Activated CD4-positive, alpha-beta memory T cell treated with anti-CD3 and anti-CD28 coated beads for 36 hours (primary cell): ENCODE data around the gene IL1F10. TPM values are rescaled to one million over a fixed set of nuclear protein-coding genes. Genes with fewer than 3 reads are reported as not detected.

ENCODE experiments used
- CTCF ChIA-PET: fragments of 350-600 bp; sonication (Branson Sonifier 250); formaldehyde crosslinking; loops from one replicate; lab custom pipeline; 2021; ENCODE audit warnings: antibody characterized with exemption, inconsistent platforms; lab: Charles Lee
- POLR2A ChIA-PET: fragments of 350-600 bp; sonication (Branson Sonifier 250); formaldehyde crosslinking; loops from one replicate; lab custom pipeline; 2021; ENCODE audit warnings: antibody characterized with exemption; lab: Charles Lee
- DNase-seq: peaks from one replicate; pipeline ENCODE4 v3.0.0-alpha.2; 2020
- H3K27ac Mint-ChIP-seq: one replicate; pipeline ENCODE4 v1.8.0; 2021; ENCODE audit warnings: mixed read lengths
- H3K27me3 Mint-ChIP-seq: one replicate; pipeline ENCODE4 v1.8.0; 2021; ENCODE audit warnings: mixed read lengths
- H3K36me3 Mint-ChIP-seq: one replicate; pipeline ENCODE4 v1.8.0; 2021; ENCODE audit warnings: mixed read lengths
- H3K4me1 Mint-ChIP-seq: one replicate; pipeline ENCODE4 v1.8.0; 2021; ENCODE audit warnings: low read depth, mixed read lengths
- H3K4me3 Mint-ChIP-seq: one replicate; pipeline ENCODE4 v1.8.0; 2021; ENCODE audit warnings: mild to moderate bottlenecking, mixed read lengths
- H3K9me3 Mint-ChIP-seq: one replicate; pipeline ENCODE4 v1.8.0; 2021; ENCODE audit warnings: mixed read lengths
- intact Hi-C: fragments of 100-400 bp; cut with micrococcal nuclease; formaldehyde crosslinking; loops from one replicate; pipeline ENCODE4 v1.15.1; 2023
- total RNA-seq, 2 experiments: library from RNA; stranded (reverse); gene quantifications; one replicate each; pipeline ENCODE4 v1.2.3, GENCODE V29; 2021

Gene IL1F10
- total RNA-seq, 2 experiments from 2014 or later, result not detected

GRCh38 chr2:113075030-113075429 lies 7.3 kb downstream of the IL1F10 start:
- H3K4me3 Mint-ChIP-seq, result no peak overlapping the region
- peaks cover 2% of the 10 kb centered on the region for H3K27me3 Mint-ChIP-seq
- POLR2A ChIA-PET, result no interaction called here
- no peak overlapping the region for H3K27ac Mint-ChIP-seq
- H3K36me3 Mint-ChIP-seq, result no peaks in the 10 kb centered on the region
- no peak for DNase-seq
- H3K9me3 Mint-ChIP-seq, result no peaks in the 10 kb centered on the region
- CTCF ChIA-PET, result interaction anchor here (3.5 to 14.3 kb wide), 2 partner anchors 63 to 129 kb away, joined by 18 to 239 read pairs; no protein-coding TSS in a partner anchor
- peaks cover 4% of the 10 kb centered on the region for H3K4me1 Mint-ChIP-seq
- intact Hi-C loops, result no loop called here

DNA sequence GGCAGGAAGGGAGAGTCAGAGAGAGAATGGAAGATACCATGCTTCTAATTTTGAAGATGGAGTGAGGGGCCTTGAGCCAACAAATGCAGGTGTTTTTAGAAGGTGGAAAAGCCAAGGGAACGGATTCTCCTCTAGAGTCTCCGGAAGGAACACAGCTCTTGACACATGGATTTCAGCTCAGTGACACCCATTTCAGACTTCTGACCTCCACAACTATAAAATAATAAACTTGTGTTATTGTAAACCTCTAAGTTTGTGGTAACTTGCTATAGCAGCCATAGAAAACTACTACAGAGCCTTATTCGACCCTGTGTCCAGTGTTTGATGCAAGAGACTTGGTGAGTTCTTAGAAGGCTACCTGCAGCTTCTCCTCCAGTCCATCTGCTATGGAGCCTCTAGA lies 7.8 kb downstream of the IL1F10 start:
- intact Hi-C loops, result no loop called here
- H3K9me3 Mint-ChIP-seq, result no peaks in the 10 kb centered on the region
- POLR2A ChIA-PET, result no interaction called here

DNA sequence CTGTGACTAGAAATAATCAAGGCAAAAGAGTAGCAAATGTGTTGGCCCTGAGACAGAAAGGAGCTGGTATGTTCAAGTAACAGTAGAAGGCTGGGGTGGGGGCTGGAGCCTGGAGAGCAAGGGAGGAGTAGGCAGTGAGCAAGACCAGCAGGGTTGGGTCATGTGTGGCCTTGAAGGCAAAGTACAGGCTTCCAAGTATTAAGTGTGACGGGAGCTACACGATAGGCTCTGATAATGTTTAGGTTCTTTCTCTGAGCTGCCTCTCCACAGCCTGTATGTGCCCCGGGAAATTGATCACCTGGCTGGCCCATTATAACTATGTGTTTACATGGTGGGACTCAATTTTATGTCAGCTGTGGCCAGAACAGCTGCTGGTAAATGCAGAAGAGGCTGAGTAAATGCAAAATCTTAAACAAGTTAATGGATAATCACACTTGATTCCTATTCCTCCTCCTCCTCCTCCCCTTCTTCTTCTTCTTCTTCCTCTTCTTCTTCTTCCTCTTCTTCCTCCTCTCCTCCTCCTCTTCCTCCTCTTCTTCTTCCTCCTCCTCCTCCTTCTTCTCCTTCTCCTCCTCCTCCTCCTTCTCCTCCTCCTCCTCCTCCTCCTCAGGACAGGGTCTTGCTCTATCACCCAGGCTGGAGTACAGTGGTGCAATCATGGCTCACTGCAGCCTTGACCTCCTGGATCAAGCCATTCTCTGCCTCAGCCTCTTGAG lies 9.3 kb downstream of the IL1F10 start:
- CTCF ChIA-PET, result interaction anchor here (0.9 to 14.3 kb wide), 7 partner anchors 61 to 331 kb away, joined by 3 to 239 read pairs (median 4); no protein-coding TSS in a partner anchor
- H3K9me3 Mint-ChIP-seq, result no peaks in the 10 kb centered on the region

More for the DNA sequence above, 7.8 kb downstream of the IL1F10 start:
- no peak for DNase-seq
- Mint-ChIP-seq H3K36me3 (no peaks in the 10 kb centered on the region), H3K4me3 (no peak overlapping the region), H3K4me1 (peaks cover 4% of the 10 kb centered on the region), H3K27me3 (peaks cover 2% of the 10 kb centered on the region), H3K27ac (no peak overlapping the region)
- CTCF ChIA-PET, result interaction anchor here (1.8 to 14.3 kb wide), 3 partner anchors 62 to 332 kb away, joined by 4 to 239 read pairs (median 18); no protein-coding TSS in a partner anchor

GRCh38 chr2:113077921-113078320 lies 10.2 kb downstream of the IL1F10 start:
- no peak for DNase-seq
- H3K4me3 Mint-ChIP-seq, result no peak overlapping the region
- H3K36me3 Mint-ChIP-seq, result no peaks in the 10 kb centered on the region
- no peaks in the 10 kb centered on the region for H3K9me3 Mint-ChIP-seq
- ChIA-PET CTCF (interaction anchor here (0.6 to 14.3 kb wide), 6 partner anchors 19 to 293 kb away, joined by 3 to 239 read pairs (median 4); partner anchors contain the start of gene IL36RN), POLR2A (no interaction called here)
- H3K4me1 Mint-ChIP-seq, result peaks cover 4% of the 10 kb centered on the region
- no peak overlapping the region for H3K27ac Mint-ChIP-seq
- peaks cover 3% of the 10 kb centered on the region for H3K27me3 Mint-ChIP-seq
- intact Hi-C loops, result no loop called here

More for the DNA sequence above, 9.3 kb downstream of the IL1F10 start:
- intact Hi-C loops, result no loop called here
- Mint-ChIP-seq H3K27me3 (peaks cover 3% of the 10 kb centered on the region), H3K4me1 (peaks cover 4% of the 10 kb centered on the region), H3K36me3 (no peaks in the 10 kb centered on the region), H3K4me3 (no peak overlapping the region), H3K27ac (no peak overlapping the region)
- no peak for DNase-seq
- POLR2A ChIA-PET, result interaction anchor here (1.5 kb wide), 1 partner anchor 18 kb away, joined by 3 read pairs; the partner anchor contains the start of gene IL36RN

DNA sequence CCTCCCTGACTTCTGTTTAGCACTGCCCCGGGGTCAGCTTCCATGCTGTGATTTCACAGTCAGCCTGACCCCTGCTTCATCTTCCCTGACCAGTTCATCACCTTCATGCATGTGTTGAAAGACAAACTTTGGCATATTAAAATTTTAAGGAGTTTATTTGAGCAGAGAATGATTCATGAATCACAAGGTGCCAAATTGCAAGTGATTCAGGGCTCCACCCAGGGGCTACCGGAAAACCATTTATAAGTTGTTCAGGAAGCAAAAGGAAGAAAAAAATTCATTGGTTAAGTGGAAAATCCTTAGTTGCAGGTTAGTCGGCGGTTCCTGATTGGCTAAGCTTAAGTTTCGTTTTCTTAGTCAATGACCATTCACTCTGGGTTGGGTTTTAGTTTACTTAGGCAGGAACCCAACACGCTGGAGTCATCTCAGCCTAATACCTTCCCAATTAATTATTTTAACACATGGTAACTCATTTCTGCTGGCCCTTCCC lies 10.6 kb downstream of the IL1F10 start:
- POLR2A ChIA-PET, result no interaction called here
- DNase-seq, result no peak
- Mint-ChIP-seq H3K36me3 (no peaks in the 10 kb centered on the region), H3K4me3 (no peak overlapping the region), H3K27ac (no peak overlapping the region), H3K9me3 (no peaks in the 10 kb centered on the region), H3K27me3 (peaks cover 7% of the 10 kb centered on the region), H3K4me1 (peaks cover 8% of the 10 kb centered on the region)
- CTCF ChIA-PET, result interaction anchor here (0.6 to 14.3 kb wide), 6 partner anchors 20 to 292 kb away, joined by 4 to 239 read pairs (median 5); partner anchors contain the start of gene IL36RN
- intact Hi-C loops, result no loop called here

DNA sequence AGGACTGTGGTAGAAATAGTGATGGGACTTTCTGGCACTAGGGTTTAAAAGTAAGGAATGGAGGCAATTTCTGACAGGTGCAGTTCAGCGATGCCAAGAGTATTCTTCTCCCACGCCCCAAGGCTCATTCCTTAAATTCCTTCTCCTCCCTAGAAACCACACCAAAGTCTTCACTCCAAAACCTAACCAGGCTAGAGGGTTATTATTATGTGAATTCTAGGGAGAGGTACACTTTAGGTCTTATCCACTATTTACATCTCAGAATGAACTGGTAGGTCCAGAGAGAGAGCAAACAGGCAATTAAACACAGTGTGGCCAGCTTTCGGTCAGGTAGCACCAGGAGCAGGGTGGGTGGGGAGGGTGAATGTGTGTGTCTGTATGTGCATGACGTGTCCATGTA lies 11.4 kb downstream of the IL1F10 start:
- H3K27ac Mint-ChIP-seq, result no peak overlapping the region
- H3K27me3 Mint-ChIP-seq, result peaks cover 7% of the 10 kb centered on the region
- intact Hi-C loops, result no loop called here
- no peak for DNase-seq
- CTCF ChIA-PET, result interaction anchor here (1.0 to 14.3 kb wide), 21 partner anchors 10 to 311 kb away, joined by 3 to 239 read pairs (median 8); partner anchors contain the start of genes IL36RN and PSD4
- H3K36me3 Mint-ChIP-seq, result no peaks in the 10 kb centered on the region
- POLR2A ChIA-PET, result no interaction called here
- no peaks in the 10 kb centered on the region for H3K9me3 Mint-ChIP-seq
- H3K4me1 Mint-ChIP-seq, result peaks cover 11% of the 10 kb centered on the region
- no peak overlapping the region for H3K4me3 Mint-ChIP-seq

DNA sequence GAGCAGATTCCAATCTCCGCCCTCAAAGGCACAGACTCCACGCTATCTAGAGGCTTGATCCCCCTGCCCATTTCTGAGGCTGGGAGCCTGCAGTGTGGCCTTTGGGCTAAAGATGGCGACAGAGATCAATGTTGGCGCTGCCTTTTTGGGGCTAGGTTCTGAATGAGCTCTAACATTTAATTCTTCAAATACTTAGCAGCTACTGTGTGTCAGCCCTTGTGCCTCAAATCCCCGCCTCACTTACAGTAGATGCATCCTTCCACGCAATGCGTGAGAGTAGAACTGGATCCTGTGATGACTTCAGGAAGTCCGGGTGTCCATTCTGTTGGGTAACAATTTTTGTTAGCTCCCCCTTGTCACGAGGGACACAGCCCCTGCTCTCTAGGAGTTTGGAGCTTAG lies 12.4 kb downstream of the IL1F10 start:
- H3K4me3 Mint-ChIP-seq, result no peak overlapping the region
- H3K27me3 Mint-ChIP-seq, result peaks cover 7% of the 10 kb centered on the region
- ChIA-PET POLR2A (interaction anchor here (0.6 to 1.0 kb wide), 2 partner anchors 28 to 101 kb away, joined by 3 to 5 read pairs; partner anchors contain the start of gene IL36B), CTCF (interaction anchor here (0.6 to 14.3 kb wide), 54 partner anchors 9 to 310 kb away, joined by 3 to 239 read pairs (median 5); partner anchors contain the start of genes IL1RN, IL36RN and PSD4)
- no peaks in the 10 kb centered on the region for H3K36me3 Mint-ChIP-seq
- H3K9me3 Mint-ChIP-seq, result no peaks in the 10 kb centered on the region
- H3K4me1 Mint-ChIP-seq, result peaks cover 11% of the 10 kb centered on the region
- peak; percentile 74 for DNase-seq
- no peak overlapping the region for H3K27ac Mint-ChIP-seq
- intact Hi-C loops, result loop anchor here (1.0 to 5.0 kb wide), 4 partner anchors 57 to 312 kb away; no protein-coding TSS in a partner anchor

DNA sequence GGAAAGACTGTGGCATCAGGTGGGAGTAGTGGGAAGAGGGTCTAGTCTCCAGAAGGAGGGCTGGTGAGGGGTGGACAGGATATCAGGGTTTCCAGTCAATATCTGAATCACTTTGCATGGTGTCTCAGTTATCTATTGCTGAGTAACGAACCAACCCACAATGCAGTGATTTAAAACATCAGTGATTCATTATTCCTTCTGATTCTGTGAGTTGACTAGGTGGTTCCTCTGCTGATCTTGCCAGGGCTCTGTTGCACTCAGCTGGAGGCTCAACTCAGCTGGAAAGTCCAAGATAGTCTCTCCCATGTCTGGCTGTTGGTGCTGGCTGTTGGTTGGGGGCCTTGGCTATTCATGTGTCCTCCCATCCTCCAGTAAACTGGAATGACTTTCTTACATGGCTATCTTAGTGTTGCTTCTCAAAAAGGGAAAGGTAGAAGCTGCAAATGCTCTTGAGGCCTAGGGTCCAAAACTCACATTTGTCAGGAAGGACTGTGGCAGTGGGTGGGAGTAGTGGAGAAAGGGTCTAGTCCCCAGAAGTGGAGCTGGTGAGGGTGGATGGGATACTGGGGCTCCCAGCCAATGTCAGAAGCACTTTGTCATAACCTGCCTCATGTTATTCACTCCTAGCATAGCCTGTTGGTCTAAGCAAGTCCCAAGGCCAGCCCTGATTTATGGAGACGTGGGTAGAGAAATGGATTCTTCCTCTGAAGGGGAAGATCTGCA lies 13.9 kb downstream of the IL1F10 start:
- no peak for DNase-seq
- peaks cover 9% of the 10 kb centered on the region for H3K27me3 Mint-ChIP-seq
- H3K36me3 Mint-ChIP-seq, result no peaks in the 10 kb centered on the region
- H3K4me3 Mint-ChIP-seq, result no peak overlapping the region
- peaks cover 10% of the 10 kb centered on the region for H3K4me1 Mint-ChIP-seq
- H3K9me3 Mint-ChIP-seq, result no peaks in the 10 kb centered on the region
- no peak overlapping the region for H3K27ac Mint-ChIP-seq
- CTCF ChIA-PET, result interaction anchor here (0.6 to 14.3 kb wide), 4 partner anchors 16 to 67 kb away, joined by 3 to 239 read pairs (median 8); no protein-coding TSS in a partner anchor
- POLR2A ChIA-PET, result interaction anchor here (1.2 kb wide), 1 partner anchor 97 kb away, joined by 3 read pairs; no protein-coding TSS in a partner anchor
- intact Hi-C loops, result loop anchor here (5.0 kb wide), 1 partner anchor 311 kb away; no protein-coding TSS in a partner anchor

DNA sequence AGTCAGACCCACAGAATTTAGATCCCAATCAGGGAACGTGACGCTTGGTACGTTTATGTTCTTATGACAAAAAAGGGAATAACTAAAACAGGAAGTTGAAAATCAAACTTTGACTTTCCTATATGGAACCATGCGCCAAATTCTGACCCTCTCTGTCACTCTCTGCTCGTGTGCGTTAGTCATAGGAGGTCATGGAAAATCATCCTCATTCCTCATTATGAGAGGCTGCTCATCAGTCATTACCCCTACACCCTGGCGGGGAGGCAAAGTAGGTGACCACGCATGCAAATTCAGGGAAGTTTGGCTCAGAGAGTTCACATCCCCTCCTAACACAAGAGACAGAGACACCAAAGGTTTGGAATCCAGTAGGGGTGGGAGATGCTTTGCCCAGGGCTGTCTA lies 15.5 kb downstream of the IL1F10 start:
- ChIA-PET CTCF (interaction anchor here (1.0 to 14.3 kb wide), 3 partner anchors 21 to 116 kb away, joined by 6 to 239 read pairs (median 12); no protein-coding TSS in a partner anchor), POLR2A (no interaction called here)
- H3K9me3 Mint-ChIP-seq, result peaks cover 3% of the 10 kb centered on the region
- DNase-seq, result peak; percentile 38
- no peak overlapping the region for H3K27ac Mint-ChIP-seq
- peaks cover 12% of the 10 kb centered on the region for H3K27me3 Mint-ChIP-seq
- intact Hi-C loops, result loop anchor here (5.0 kb wide), 1 partner anchor 309 kb away; no protein-coding TSS in a partner anchor
- H3K4me1 Mint-ChIP-seq, result peaks cover 10% of the 10 kb centered on the region
- no peak overlapping the region for H3K4me3 Mint-ChIP-seq
- H3K36me3 Mint-ChIP-seq, result no peaks in the 10 kb centered on the region

GRCh38 chr2:113084249-113085000 lies 16.7 kb downstream of the IL1F10 start:
- CTCF ChIA-PET, result interaction anchor here (0.6 to 14.3 kb wide), 21 partner anchors 12 to 542 kb away, joined by 3 to 239 read pairs (median 3); no protein-coding TSS in a partner anchor
- Mint-ChIP-seq H3K27me3 (peaks cover 12% of the 10 kb centered on the region), H3K4me1 (peaks cover 10% of the 10 kb centered on the region), H3K4me3 (no peak overlapping the region), H3K36me3 (no peaks in the 10 kb centered on the region), H3K9me3 (peaks cover 3% of the 10 kb centered on the region), H3K27ac (no peak overlapping the region)
- intact Hi-C loops, result loop anchor here (1.0 to 5.0 kb wide), 7 partner anchors 20 to 308 kb away; no protein-coding TSS in a partner anchor
- DNase-seq, result no peak
- POLR2A ChIA-PET, result no interaction called here
